Measurements from ENCODE around the gene PRR16.

- TF ChIP-seq POLR2A (IDR thresholded peaks at IDR 0.05) (no peak), CTCF (IDR thresholded peaks at IDR 0.05) (no peak)
Measured at GRCh38 chr5:120610145-120610544, 146.0 kb downstream of the PRR16 start.

Data from lower leg skin (tissue), 3 donors.